ENCODE measurements around the gene SF3A2. TPM values are rescaled to one million over a fixed set of nuclear protein-coding genes. Genes with fewer than 3 reads are reported as not detected.
A peak's percentile ranks its signal among the peaks of the same experiment; 100 is the strongest.
"Not testable (repeated sequence)": the region's sequence is repeated elsewhere in the genome, so short reads cannot be mapped to it uniquely, and the experiment has no call there.

Gene SF3A2
- total RNA-seq, 2 donors from 2014 or later, result 15.5 to 30.1 TPM

DNA sequence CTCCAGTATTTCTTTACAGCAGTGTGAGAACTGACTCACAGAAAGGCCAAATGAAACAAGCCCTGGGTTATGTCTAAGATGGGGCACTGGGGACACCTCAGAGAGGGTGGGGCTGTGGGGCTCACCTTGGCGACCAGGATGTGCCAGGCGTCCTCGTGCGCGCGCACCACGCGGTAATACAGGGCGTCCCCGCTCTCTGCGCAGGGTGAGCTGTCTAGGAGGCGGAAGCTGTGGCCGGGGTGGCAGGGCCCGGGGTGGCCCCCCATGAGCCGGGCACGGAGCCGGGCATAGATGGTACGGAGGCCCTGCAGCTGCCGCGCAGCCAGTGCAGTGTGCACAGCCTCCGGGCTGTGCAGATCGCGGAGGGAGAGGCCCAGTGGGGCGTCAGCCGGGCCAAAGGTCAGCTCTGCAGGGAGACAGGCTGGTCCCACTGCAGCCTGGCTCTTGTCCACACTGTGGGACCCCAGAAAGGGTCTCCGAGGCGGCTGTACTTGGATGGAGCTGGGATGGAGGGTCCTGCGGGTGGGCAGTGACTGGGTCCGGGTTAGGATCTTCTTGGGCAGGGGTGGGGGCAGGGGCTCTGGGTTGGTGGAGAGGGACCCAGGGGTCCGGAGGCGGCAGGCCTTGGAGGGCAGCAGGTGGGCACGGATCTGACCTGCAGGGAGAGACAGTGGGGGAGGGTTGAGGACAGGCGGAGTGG, 42.0 kb downstream of the SF3A2 start:
- Histone ChIP-seq H3K9me3 (no peaks in the 10 kb centered on the region), H3K27me3 (no peaks in the 10 kb centered on the region), H3K27ac (no peak overlapping the region), H3K4me3 (no peak overlapping the region), H3K36me3 (replicated peaks in 1 of 2; ENCODE audit: insufficient read depth in 1 of 2, low read depth in 2 of 2) (no peaks in the 10 kb centered on the region), H3K4me1 (peaks cover 29% of the 10 kb centered on the region)
- no peak for DNase-seq
- TF ChIP-seq, protein P1, sequence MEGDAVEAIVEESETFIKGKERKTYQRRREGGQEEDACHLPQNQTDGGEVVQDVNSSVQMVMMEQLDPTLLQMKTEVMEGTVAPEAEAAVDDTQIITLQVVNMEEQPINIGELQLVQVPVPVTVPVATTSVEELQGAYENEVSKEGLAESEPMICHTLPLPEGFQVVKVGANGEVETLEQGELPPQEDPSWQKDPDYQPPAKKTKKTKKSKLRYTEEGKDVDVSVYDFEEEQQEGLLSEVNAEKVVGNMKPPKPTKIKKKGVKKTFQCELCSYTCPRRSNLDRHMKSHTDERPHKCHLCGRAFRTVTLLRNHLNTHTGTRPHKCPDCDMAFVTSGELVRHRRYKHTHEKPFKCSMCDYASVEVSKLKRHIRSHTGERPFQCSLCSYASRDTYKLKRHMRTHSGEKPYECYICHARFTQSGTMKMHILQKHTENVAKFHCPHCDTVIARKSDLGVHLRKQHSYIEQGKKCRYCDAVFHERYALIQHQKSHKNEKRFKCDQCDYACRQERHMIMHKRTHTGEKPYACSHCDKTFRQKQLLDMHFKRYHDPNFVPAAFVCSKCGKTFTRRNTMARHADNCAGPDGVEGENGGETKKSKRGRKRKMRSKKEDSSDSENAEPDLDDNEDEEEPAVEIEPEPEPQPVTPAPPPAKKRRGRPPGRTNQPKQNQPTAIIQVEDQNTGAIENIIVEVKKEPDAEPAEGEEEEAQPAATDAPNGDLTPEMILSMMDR (IDR thresholded peaks at IDR 0.05), result no peak
- TF ChIP-seq POLR2A (IDR thresholded peaks at IDR 0.05), result no peak
- WGBS, 2 donors, result 80 to 83% methylated on average over 11 to 33 of the region's 33 CpGs
- intact Hi-C loops (cut with DNase I), result no loop called here
- ATAC-seq, result no peak

DNA sequence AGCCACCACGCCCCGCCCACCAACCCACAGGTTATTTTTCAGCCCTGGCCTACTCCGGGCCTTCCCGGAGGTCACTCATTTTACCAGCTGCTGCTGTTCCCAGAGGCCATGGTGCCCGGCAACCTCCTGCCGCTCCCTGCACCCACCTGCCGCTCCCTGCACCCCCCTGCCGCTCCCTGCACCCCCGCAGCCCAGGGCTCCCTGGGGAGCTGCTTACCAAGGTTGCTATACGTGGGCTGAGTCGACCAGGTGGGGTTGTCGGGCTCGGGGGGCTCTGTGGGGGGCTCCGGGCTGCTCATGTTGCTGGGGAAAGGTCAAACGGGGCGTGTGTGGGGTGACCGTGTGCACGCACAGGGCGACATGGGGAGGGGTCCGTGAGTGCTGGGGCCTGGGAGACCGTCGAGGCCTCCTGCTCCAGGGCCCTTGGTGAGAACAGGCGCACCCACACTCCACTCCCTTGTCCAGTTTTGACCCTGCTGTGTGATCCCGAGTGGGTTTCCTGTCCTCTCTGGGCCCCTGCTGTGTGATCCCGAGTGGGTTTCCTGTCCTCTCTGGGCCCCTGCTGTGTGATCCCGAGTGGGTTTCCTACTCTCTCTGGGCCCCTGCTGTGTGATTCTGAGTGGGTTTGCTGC, 44.1 kb downstream of the SF3A2 start:
- peak; percentile 60 to 82 (median 76) for DNase-seq
- no peak overlapping the region for H3K4me3 ChIP-seq
- intact Hi-C loops (cut with DNase I), result no loop called here

DNA sequence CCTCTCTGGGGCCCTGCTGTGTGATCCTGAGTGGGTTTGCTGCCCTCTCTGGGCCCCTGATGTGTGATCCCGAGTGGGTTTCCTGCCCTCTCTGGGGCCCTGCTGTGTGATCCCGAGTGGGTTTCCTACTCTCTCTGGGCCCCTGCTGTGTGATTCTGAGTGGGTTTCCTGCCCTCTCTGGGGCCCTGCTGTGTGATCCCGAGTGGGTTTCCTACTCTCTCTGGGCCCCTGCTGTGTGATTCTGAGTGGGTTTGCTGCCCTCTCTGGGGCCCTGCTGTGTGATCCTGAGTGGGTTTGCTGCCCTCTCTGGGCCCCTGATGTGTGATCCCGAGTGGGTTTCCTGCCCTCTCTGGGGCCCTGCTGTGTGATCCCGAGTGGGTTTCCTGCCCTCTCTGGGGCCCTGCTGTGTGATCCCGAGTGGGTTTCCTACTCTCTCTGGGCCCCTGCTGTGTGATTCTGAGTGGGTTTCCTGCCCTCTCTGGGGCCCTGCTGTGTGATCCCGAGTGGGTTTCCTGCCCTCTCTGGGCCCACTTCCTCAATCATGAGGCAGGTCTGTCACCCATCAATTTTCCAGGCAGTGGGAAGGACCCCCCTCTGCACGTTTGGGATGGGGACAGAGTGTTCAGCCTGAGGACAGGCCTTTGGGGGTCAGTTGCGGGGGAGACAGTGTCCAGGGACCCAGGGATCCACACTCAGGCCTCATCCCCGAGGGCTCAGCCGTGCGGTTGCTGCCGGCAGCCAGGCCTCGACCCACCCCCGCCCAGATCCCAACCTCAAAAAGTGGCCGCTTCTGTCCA, 44.8 kb downstream of the SF3A2 start:
- WGBS, 2 donors, result 31% methylated on average over 16 of the region's 16 CpGs; no CpG with 5 or more reads in 1 of the 2 donors
- Histone ChIP-seq H3K27ac (peak overlapping the region in 1 of 4 donors; percentile 59), H3K4me1 (peaks cover 13% of the 10 kb centered on the region)
- H3K36me3 ChIP-seq (replicated peaks in 1 of 2; ENCODE audit: insufficient read depth in 1 of 2, low read depth in 2 of 2); H3K27me3 ChIP-seq; H3K4me3 ChIP-seq; intact Hi-C loops (cut with DNase I); H3K9me3 ChIP-seq; DNase-seq: not testable (repeated sequence)
- peak; percentile 16 for ATAC-seq

More for the DNA sequence above, 44.1 kb downstream of the SF3A2 start:
- TF ChIP-seq, protein P1 (IDR thresholded peaks at IDR 0.05), result no peak
- TF ChIP-seq POLR2A (IDR thresholded peaks at IDR 0.05), result no peak
- ATAC-seq, result peak; percentile 59
- Histone ChIP-seq H3K9me3 (no peaks in the 10 kb centered on the region), H3K36me3 (replicated peaks in 1 of 2; ENCODE audit: insufficient read depth in 1 of 2, low read depth in 2 of 2) (no peaks in the 10 kb centered on the region), H3K27ac (no peak overlapping the region), H3K27me3 (no peaks in the 10 kb centered on the region), H3K4me1 (peaks cover 13% of the 10 kb centered on the region)
- WGBS, 2 donors, result 48 to 62% methylated on average over 22 to 25 of the region's 26 CpGs

DNA sequence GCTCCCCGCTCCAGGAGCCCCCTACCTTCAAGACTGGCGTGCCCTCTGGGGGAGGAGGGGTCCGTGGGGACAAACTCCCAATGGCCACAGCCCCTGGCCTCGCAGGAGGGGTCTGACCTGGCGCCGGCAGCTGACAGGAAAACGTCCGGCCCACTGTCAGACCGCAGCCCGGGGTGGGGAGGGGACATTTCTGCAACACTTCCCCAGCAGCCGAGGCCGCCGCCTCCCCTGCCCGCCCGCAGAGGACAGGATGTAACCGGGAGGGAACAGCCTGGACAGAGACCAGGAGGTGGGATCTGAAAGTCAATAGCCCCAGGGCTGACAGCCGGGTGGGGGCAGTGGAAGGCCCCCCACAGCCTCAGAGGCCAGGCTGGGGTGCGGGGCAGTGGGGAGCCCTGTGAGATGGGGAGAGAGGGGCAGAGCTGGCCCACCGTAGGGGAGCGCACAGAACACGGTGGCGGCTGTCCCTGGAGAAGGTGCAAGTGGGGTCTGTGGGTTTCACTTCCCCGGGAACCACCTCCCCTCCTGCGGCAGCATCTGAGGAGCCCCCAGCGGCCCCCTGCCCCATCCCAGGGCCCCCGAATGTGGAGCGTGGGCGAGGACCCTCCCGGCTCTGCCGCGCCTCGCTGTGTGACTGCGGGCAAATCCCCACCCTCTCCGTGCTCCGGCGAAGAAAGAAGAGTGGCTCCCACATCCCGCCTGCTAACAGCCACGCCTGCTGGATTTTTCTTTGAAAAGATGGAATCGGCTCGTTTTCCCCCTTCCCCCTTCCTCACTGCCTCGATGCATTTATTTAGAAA, 45.6 kb downstream of the SF3A2 start, which contains the start of gene PEAK3:
TSS of gene PEAK3 (minus strand) at position 114 of the 800 bp plus-strand sequence. CDS start 1,244 bp downstream, outside the sequence.
- peak; percentile 31 to 78 (median 54) for DNase-seq
- intact Hi-C loops (cut with DNase I), result no loop called here
- peak; percentile 25 for ATAC-seq
- TF ChIP-seq, protein P1 (IDR thresholded peaks at IDR 0.05), result no peak
- TF ChIP-seq POLR2A (IDR thresholded peaks at IDR 0.05), result peak in 1 of 3 donors; percentile 37
- H3K36me3 ChIP-seq (replicated peaks in 1 of 2; ENCODE audit: insufficient read depth in 1 of 2, low read depth in 2 of 2), result no peaks in the 10 kb centered on the region
- H3K27me3 ChIP-seq, result no peaks in the 10 kb centered on the region
- H3K4me3 ChIP-seq, result no peak within 1 kb of the TSS
- WGBS, 2 donors, result 32 to 47% methylated on average over 21 to 40 of the region's 41 CpGs
- peaks cover 13% of the 10 kb centered on the region for H3K4me1 ChIP-seq
- H3K9me3 ChIP-seq, result no peaks in the 10 kb centered on the region
- H3K27ac ChIP-seq, result peak within 1 kb of the TSS in 1 of 4 donors; percentile 59
